ENCODE results near the gene MBD3L2B.

MBD3L2B gene

DNA sequence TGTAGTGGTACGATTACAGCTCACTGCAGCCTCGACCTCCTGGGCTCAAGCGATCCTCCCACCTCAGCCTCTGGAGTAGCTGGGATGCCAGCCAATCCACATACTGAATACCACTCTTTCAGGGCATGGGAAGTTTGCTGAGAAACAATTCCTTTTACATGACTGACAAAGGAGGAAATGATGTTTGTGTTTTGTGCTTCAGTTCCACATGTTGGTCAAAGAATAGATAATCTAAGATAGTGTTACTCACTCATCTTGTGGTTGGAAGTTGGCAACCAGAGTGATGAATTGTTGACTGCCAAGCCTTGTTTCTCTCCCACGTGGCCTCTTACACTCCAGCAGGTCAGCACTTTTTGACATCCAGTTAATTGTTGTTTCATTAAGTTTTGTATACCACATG, 7.6 kb downstream of the MBD3L2B start:
- no peak for DNase-seq

DNA sequence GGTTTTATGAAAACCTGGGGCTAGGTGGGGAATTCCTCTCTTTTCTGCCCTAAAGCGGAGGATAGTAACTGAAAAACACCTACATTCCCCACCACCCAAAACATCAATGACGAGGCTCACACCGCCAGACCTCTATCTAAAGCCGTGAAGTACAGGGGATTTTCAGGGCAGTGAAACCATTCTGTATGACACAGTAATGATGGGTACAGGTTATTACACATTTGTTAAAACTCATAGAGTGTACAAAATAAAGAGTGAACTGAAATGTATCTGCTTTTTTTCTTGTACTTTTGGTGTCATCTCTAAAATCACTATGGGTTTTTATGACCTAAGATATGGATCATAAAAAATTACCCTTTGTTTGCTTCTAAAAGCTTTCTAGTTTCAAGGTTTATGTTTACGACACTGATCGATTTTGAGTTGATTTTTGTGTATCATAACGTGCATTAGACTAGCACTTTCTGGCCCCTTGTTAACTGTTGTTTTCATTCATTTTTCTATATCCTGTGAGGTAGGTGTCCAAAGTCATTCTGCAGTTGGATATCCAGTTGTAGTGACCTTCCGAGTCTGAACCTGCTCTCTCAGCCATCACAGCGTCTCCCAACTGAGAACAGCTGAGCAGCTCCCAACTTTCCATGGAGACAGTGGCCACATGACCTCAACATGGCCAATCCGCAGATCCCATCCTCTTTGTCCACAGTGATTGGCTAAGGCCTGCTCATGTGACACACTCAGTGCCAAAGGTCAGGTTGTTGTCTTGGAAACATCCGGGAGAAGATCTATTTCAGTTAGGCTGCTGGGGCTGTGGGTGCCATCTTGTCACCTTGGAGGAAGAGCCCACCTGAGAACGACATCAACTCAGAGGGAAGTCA, 10.3 kb downstream of the MBD3L2B start:
- DNase-seq: no peak

DNA sequence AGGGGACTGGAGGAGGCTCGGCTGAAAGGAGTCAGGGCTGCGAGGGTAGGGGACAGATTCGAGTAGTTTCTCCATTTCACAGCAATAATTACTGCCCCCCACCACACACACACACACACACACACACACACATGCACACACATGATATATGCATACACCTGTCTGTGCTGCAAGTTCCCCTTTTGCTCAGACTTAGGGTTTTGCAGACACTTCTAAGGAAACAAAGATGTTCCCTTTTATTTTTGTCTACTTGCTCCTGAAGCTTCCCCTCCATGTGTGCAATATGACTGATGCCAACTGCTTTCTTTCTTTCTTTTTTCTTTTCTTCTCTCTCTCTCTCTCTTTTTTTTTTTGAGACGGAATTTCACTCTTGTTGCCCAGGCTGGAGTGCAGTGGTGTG, 13.4 kb downstream of the MBD3L2B start:
- no peak for DNase-seq

DNA sequence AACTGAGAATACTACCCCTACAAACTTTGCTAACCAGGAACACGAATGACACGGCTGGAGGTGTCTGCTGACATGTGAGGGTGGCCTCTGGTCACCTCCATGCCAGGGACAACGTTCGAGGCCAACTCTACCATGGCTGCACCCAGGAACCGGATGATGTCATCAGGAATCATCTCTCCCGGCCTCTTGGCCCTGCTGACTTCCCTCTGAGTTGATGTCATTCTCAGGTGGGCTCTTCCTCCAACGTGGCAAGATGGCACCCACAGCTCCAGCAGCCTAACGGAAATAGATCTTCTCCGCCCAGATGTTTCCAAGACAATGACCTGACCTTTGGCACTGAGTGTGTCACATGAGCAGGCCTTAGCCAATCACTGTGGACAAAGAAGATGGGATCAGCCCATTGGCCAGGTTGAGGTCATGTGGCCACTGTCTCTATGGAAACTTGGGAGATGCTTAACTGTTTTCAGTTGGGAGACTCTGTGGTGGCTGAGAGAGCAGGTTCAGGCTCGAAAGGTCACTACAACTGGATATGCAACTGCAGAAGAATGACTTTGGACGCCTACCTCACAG, 15.0 kb downstream of the MBD3L2B start:
- no peak for DNase-seq

DNA sequence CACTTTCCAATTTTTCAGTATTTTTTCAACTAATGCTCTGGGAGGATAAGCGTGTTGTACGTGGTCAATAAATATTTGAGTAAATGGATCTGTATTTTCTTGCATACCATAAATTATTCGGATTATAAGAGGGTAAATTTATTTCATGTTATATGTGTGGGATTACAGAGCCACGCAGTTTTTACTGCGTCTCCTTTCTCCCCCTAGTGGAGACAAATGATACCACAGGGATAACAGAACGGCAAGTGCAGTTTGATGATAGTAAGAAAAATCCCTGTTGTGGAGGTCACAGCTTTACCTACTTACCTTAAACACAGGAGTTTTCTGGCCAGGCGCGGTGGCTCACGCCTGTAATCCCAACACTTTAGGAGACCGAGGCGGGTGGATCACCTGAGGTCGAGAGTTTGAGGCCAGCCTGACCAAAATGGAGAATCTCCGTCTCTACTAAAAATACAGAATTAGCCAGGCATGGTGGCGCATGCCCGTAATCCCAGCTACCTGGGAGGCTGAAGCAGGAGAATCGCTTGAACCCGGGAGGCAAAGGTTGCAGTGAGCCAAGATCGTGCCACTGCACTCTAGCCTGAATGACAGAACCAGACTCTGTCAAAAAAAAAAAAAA, 16.8 kb downstream of the MBD3L2B start:
- peak in 1 of 58 donors; percentile 24 for DNase-seq

DNA sequence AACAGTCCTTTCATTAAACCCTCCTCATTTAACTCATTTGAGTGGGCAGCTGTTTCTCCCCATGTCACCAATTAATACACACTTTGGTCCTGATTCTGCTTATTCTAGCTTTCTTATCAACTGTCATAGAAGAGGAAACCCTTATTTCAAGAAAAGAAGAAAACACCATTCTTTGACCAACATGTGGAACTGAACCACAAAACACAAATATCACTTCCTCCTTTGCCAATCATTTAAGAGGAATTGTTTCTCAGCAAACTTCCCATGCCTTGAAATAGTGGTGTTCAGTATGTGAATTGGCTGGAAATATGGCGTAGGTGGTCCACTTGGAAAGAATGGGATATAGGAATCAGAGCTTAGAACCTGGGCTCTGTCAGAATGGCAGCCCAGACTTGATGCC, 20.4 kb downstream of the MBD3L2B start:
- peak in 1 of 58 donors; percentile 17 for DNase-seq

DNA sequence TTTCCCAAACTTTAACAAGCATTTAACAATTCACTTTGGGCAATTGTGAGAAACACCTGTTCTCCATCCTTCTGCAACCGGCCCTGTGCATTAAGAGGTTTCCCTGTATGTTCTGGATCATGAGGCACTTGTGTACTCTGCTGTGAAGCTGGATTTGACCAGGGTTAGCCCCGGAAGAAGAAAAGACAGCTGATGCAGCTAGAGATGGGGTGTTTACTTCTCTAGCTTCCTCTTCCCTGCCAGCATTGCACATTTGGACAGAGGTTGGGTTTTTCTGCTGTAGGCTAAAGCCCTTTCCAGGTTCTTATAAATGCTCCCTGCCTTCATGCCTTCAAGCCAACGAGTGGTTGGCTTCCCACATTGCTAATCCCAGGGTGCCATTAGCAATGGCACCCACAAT, 20.9 kb downstream of the MBD3L2B start:
- DNase-seq: no peak

DNA sequence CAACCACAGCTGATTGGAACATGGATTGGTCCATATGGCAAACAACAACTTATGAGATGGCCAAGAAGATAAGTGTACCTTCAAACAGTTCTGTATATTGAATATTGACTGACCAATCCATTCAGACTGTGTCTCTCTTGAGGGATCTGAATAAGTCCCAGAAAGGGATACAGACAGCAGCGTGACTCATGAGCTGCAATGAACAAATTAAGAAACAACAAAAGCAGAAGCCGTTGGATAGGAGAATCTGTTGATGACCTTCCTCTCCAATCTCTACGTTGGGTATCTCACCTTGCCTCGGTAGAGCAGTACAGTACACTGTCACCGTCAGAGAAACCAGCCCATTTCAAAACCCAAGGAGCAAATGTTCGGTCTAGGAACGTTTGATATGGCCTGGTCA, 21.3 kb downstream of the MBD3L2B start:
- no peak for DNase-seq

DNA sequence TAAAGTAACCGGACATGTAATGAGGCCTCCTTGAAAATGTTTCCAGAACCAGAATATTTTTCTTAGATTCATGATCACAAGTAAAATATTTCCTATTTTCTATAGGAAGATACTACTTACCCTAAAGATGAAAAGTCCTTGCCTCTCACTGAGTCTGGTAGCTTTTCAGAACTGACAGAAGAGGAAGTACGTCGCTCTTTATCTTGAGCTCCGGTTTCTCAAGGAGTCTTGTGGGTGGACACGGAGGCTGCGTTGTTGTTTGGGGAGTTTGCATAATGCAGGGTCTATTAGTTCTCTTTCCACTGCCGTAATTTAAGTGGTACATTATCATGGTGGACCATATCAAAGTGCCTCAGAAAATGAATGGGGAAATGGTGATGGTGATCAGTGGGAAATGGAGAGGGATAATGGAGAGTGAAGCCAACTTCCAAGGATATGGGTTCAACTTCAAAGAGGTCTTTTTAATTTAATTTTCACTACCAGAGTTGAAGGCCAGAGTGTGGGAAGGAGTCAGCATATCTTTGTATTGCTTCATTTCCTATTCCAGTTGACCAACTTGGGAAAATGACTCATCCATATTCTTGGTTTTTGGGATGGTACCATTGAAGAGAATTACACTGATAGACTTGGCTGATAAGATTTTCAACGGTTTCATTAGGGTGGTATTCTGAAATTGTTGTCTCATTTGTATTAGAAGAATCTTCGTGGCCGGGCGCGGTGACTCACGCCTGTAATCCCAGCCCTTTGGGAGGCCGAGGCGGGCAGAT, 23.4 kb downstream of the MBD3L2B start:
- DNase-seq: no peak

DNA sequence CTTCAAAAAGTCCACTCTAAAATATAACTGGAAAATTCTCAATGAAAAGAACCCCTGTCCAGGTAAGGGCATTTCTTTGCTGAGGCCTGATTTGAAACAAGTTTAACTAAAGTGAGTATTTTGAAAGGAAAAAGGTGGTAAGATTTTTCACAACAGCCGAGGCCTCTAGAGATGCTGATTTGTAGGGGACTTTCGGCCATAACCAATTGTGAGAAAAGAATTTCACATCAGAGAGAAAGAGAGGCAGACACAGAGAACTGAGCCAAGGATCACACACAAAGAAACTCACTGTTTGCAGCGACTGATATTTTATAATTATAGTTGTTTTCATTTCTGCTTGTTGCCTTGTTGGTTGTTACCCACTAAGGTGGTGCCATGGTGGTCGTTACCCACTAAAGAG, 24.4 kb downstream of the MBD3L2B start:
- DNase-seq: no peak

DNA sequence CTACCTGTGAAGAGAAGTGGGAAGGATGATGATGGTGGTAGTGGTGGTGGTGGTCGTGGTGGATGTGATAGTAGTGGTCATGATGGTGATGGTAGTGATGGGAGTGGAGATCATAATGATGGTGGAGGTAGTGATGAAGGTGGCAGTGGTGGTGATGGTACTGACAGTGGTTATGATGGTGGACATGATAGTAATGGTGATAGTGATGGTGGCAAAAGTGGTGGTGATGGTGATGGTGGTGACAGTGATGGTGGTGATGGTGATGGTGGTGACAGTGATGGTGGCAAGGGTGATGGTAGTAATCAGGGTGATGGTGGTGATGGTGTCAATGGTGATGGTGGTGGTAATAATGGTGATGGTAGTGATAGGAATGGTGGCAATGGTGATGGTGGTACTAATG, 26.2 kb downstream of the MBD3L2B start:
- DNase-seq: no peak

DNA sequence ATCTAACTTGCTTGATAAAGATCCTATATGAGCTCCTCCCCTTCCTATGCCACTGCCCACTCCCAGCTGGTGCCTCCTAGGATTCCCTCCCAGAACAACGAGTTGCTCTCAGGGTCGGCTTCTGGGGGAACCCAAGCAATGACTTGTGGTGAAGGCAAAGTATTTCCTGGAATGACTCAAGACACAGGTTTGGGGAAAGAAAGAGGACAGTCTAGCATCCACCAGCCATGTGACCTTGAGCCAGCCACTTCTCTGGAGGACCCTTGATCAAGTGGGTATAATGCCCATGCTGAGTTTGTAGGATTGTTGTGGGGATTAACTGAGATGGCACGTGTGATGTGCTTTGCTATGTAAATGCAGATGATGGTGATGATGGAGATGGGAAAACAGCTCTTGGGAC, 33.0 kb downstream of the MBD3L2B start:
- no peak for DNase-seq

DNA sequence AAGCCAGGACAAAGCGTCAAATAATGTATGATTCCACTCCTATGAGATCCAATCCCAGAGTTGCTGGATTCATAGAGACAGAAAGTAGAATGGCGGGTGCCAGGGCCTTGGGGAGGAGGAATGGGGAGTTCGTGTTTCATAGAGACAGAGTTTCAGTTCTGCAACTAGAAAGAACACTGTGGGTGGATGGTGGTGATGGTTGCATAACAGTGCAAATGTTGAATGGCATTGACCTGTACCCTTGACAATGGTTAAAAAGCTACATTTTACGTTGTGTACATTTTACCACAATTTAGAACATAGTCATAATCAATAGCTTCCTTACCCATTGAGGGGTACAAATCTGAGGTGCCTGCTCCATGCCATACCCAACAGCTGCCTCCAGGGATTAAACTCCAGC, 33.4 kb downstream of the MBD3L2B start:
- DNase-seq: no peak

DNA sequence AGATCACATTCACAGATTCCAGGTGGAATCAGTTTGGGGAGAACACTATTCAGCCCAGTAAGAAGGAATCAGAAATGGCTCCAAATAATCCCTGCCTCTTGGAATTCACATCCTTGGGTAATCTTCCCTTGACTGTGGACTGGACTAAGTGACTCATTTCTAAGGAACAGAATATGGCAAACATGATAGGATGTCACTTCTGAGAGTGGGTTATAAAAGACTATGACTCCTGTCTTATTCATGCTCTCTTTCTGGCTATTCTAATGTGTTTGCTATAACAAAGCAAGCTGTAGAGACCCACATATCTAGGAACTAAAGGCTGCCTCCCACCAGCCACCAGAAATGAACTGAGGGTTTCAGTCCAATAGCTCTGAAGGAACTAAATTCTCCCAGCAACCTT, 37.8 kb downstream of the MBD3L2B start:
- no peak for DNase-seq

DNA sequence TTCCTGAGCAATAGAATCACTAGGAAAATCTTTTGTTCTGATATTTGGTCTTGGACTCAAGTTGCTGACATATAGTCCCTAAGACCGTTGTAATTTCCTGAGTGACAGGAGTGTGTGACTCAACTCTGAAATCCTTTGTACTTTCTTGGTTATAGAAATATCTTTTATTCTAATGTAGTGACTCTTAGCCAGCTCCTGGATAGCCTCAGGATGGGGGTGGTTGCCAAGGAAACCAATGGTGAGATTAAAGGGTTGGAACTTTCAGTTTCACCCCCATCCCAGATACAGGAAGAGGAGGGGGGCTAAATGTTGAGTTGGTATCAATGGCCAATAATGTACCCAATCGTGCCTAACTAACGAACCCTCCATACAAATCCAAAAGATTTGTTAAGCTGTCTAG, 41.8 kb downstream of the MBD3L2B start:
- no peak for DNase-seq

DNA sequence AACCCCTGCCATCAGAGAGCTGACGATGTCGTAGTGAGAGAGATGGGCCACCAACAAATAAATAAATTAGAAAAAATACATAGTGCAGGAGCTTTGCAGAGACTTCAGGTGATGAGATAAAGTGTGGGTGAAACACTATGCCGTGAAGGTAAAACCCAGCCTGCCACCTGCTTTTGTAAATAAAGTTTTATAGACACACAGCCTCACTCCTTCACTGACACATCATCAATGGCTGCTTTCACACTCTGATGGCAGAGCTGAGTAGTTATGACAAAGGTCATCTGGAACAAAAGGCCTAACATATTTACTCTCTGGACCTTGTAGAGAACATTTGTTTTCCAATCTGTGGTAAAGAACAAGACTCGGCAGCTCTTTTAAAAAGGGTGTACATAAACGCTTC, 45.0 kb downstream of the MBD3L2B start:
- DNase-seq: no peak

DNA sequence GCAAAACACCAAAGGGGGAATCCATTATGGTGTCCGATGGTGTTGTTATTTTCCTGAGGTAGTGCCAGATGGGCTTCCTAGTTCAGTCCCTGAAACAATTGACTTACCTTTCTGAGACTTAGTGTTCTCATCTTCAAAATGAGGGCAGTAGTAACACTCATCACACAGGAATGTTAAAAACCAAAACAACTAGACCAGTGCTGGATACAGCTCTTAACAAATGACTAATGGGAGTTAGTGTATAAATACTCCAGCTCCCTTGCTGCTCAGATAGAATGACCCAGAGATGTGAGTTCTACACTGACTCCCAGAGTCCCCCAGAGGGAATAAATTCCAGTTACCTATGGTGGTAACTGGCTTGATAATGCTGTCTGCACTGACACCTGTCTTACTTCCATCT, 49.9 kb downstream of the MBD3L2B start:
- DNase-seq: no peak

DNA sequence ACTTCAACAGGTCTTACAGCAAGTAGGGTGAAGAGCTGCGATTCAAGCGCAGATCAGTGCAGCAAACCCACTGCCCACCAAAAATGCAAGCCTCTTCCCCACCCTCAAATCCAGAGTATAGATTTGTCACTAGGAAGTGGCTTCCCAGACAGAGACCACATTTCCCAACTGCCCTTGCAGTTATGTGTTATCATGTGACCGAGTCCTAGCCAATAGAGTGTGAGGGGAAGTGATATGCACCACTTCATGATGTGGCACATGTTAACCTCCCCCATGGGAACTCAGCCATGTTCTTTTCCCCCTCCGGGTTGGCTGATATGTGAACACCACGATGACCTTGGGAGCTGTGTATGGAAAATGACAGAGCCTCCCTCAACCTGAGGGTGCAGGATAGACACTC, 50.8 kb downstream of the MBD3L2B start:
- DNase-seq: no peak

DNA sequence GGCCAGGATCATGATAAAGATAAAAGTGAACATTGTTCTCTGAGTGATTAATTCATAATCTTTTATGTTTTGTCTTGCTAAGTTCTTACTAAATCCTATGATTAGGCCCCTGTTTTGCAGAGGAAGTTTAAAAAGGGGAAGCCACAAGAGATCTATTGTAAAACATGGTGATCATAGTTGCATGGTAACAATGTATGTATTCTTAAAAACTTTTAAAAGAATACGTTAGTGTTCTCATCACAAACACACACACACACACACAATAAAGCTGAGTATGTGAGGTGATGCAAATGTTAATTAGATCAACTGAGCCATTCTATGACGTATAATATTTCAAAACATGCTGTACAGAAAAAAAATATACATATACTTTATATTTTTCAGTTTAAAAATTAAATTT, 51.2 kb downstream of the MBD3L2B start:
- no peak for DNase-seq

DNA sequence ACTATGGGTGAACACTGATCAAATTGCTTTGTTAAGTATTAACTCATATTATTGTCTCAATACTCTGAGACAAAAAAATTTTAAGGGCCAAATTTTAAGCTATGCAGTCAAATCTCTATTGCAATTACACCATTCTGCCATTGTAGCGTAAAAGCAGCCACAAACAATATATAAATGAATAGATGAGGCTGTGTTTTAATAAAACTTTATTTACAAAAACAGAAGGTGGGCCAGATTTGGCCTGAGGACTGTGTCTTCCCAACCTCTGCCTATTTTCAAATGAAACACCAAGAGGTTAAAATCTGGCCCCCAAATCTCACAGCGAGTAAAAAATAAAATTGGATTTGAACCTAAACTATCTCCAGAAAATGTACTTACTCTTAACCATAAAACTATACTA, 51.7 kb downstream of the MBD3L2B start:
- no peak for DNase-seq

Data from anterior cingulate cortex (tissue), 58 donors.